B cell (primary cell): ENCODE data around the gene CDYL2. TPM values are rescaled to one million over a fixed set of nuclear protein-coding genes. Genes with fewer than 3 reads are reported as not detected.

Experiments
- ATAC-seq: fragments of 200-7000 bp; cut with Tn5 transposase; one replicate; pipeline ENCODE4 v1.10.0; 2021; ENCODE audit warnings: low read depth, mild to moderate bottlenecking, moderate number of reproducible peaks, moderate library complexity
- CTCF ChIA-PET: fragments of 350-600 bp; sonication (Branson Sonifier 250); formaldehyde crosslinking; loops from one replicate; lab custom pipeline; 2021; ENCODE audit warnings: antibody characterized with exemption, inconsistent platforms; lab: Charles Lee
- POLR2A ChIA-PET: fragments of 350-600 bp; sonication (Branson Sonifier 250); formaldehyde crosslinking; loops from one replicate; lab custom pipeline; 2021; ENCODE audit warnings: antibody characterized with exemption; lab: Charles Lee
- DNase-seq: peaks from one replicate; pipeline ENCODE4 v3.0.0; 2013
- H2AFZ ChIP-seq: 2 replicates; pipeline ENCODE4 v1.6.1; 2012; ENCODE audit warnings: mild to moderate bottlenecking, low read depth, low read length; ENCODE audit not compliant: insufficient read depth, poor library complexity, severe bottlenecking
- H3K27ac ChIP-seq, 2 donors: 1 replicate in 1 of 2; 2 replicates in 1 of 2; pipeline ENCODE4 v1.5.1; 2012 to 2013; ENCODE audit warnings: low read length in 2 of 2, mild to moderate bottlenecking in 2 of 2, moderate library complexity in 1 of 2
- H3K27me3 ChIP-seq, 4 experiments: fragments of 200-600 bp in 1 of 4; sonication (generic) in 1 of 4; replicated peaks in 1 of 4; 1 replicate in 2 of 4; 2 replicates in 2 of 4; pipeline versions ENCODE4 v1.6.1 to v1.7.0; 2013 to 2016; ENCODE audit warnings: low read length in 3 of 4, mild to moderate bottlenecking in 2 of 4, mixed read lengths in 1 of 4, moderate library complexity in 1 of 4; ENCODE audit not compliant: insufficient read depth in 4 of 4, control insufficient read depth in 3 of 4; ENCODE audit errors: control extremely low read depth in 1 of 4
- H3K36me3 ChIP-seq, 2 experiments: replicated peaks in 1 of 2; 1 replicate in 1 of 2; 2 replicates in 1 of 2; pipeline versions ENCODE4 v1.6.1 to v1.7.1; 2013; ENCODE audit warnings: low read length in 1 of 2; ENCODE audit not compliant: insufficient read depth in 2 of 2, control insufficient read depth in 1 of 2; ENCODE audit errors: control extremely low read depth in 1 of 2, extremely low read depth in 1 of 2
- H3K4me1 ChIP-seq, 2 donors: fragments of 200-600 bp in 1 of 2; sonication (generic) in 1 of 2; 1 replicate in 1 of 2; 2 replicates in 1 of 2; pipeline versions ENCODE4 v1.5.1 to v1.6.1; 2013 to 2017; ENCODE audit warnings: low read length in 2 of 2; ENCODE audit not compliant: control insufficient read depth in 2 of 2, insufficient read depth in 2 of 2
- H3K4me2 ChIP-seq: replicated peaks from 2 replicates; pipeline ENCODE3; 2012; ENCODE audit warnings: mild to moderate bottlenecking, low read depth, low read length; ENCODE audit not compliant: poor library complexity, severe bottlenecking
- H3K4me3 ChIP-seq, 5 experiments: fragments of 200-600 bp in 1 of 5; sonication (generic) in 1 of 5; 1 replicate in 3 of 5; 2 replicates in 2 of 5; pipeline versions ENCODE4 v1.5.1 to v1.7.0; 2011 to 2016; ENCODE audit warnings: low read length in 4 of 5, mild to moderate bottlenecking in 4 of 5, low read depth in 2 of 5, control low read depth in 1 of 5, moderate library complexity in 1 of 5; ENCODE audit not compliant: insufficient read depth in 1 of 5; ENCODE audit errors: control extremely low read depth in 1 of 5, extremely low read depth in 1 of 5
- H3K79me2 ChIP-seq: fragments of 200-600 bp; sonication (generic); one replicate; pipeline ENCODE4 v1.6.0; 2016; ENCODE audit warnings: low read length; ENCODE audit not compliant: control insufficient read depth, insufficient read depth
- H3K9ac ChIP-seq: fragments of 200-600 bp; sonication (generic); 2 replicates; pipeline ENCODE4 v1.6.1; 2017; ENCODE audit warnings: mild to moderate bottlenecking, low read length, moderate library complexity
- H3K9me3 ChIP-seq, 3 donors: one replicate each; pipeline versions ENCODE4 v1.6.1 to v1.7.1; 2013; ENCODE audit warnings: low read length in 2 of 3; ENCODE audit not compliant: control insufficient read depth in 2 of 3, insufficient read depth in 1 of 3; ENCODE audit errors: control extremely low read depth in 1 of 3
- H4K20me1 ChIP-seq: 2 replicates; pipeline ENCODE4 v1.6.0; 2012; ENCODE audit warnings: mild to moderate bottlenecking, low read length; ENCODE audit not compliant: insufficient read depth, control insufficient read depth, poor library complexity, severe bottlenecking
- H3K27ac Mint-ChIP-seq: one replicate; pipeline ENCODE4 v1.8.0; 2021; ENCODE audit warnings: mixed read lengths
- H3K27me3 Mint-ChIP-seq: one replicate; pipeline ENCODE4 v1.8.0; 2021; ENCODE audit warnings: mixed read lengths
- H3K4me1 Mint-ChIP-seq: one replicate; pipeline ENCODE4 v1.8.0; 2021; ENCODE audit warnings: mixed read lengths
- H3K4me3 Mint-ChIP-seq: one replicate; pipeline ENCODE4 v1.8.0; 2021; ENCODE audit warnings: mixed read lengths
- H3K9me3 Mint-ChIP-seq: one replicate; pipeline ENCODE4 v1.8.0; 2022; ENCODE audit warnings: mixed read lengths; ENCODE audit not compliant: insufficient read depth
- CTCF ChIP-seq: fragments of 200-600 bp; IDR thresholded peaks from one replicate; pipeline ENCODE4 v1.8.0; 2022; ENCODE audit warnings: antibody characterized with exemption, mild to moderate bottlenecking
- EZH2 ChIP-seq: IDR thresholded peaks from 2 replicates; pipeline ENCODE4 v1.6.1; 2012; ENCODE audit warnings: borderline replicate concordance, low read depth, mild to moderate bottlenecking, moderate library complexity, low read length; ENCODE audit not compliant: insufficient read depth, poor library complexity, severe bottlenecking
- WGBS: methylation state at CpG from one replicate; pipeline ENCODE4 v1.1.5; 2013; ENCODE audit warnings: missing lambda C conversion rate; ENCODE audit not compliant: insufficient coverage; 5-methylcytosine and 5-hydroxymethylcytosine counted together
- intact Hi-C: fragments of 100-400 bp; cut with micrococcal nuclease; formaldehyde crosslinking; loops from one replicate; pipeline ENCODE4 v1.10.0; 2022
- polyA plus RNA-seq: library from polyadenylated mRNA; depleted of rRNA; stranded (reverse); fragments of >200 nt; gene quantifications from 2 replicates; pipeline ENCODE4 v1.2.3, GENCODE V29; 2012
- total RNA-seq, 2 donors: library from RNA; stranded (reverse); fragments of 120-200 nt in 1 of 2; gene quantifications; 1 replicate in 1 of 2; 2 replicates in 1 of 2; pipeline versions ENCODE4 v1.2.3 to v1.2.4, GENCODE V29; 2013 to 2022

Gene CDYL2
- total and polyA plus RNA-seq, 2 donors (not counting 1 experiment from before 2014, with no cell fraction given), result 0.66 to 6.6 TPM

DNA sequence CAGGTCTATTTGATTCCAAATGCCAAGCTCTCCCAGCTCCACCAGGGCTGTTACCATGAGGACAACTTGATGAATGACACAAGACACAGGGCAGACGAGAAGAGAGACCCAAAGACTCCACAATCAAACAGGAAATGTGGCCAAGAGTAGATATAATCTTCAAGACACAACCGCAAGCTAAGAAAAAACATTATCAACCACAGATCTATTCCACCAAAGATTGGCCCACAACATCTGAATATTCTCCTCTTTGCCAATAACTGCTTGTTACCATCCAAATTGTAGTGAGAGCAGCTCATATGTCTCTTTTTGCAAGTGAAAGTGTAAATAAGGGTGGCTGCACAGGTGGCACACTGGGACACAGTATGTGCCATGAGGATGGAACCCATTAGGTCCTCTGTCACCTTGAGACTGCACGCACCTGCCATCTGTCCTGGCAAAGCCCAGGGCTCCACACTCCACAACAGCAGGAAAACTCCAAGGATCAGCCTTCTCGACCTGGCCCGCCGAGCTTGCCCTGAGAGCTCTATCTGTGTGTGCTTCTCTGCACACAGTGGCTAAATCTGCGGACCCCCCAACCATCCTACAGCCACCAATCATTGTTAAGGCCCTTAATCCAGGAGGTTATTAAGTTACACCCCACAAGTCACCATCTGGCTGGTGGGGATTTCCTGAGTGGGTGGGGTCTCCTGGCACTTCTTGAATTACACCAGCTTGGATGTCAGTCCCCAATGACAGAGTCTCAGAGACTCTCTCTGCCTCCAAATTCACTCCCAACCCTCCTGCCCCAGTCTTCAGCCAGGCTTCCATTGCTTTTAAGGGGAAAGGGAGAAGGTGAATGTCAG lies 213.1 kb downstream of the CDYL2 start:
- Mint-ChIP-seq H3K27ac (no peak overlapping the region), H3K4me3 (no peak overlapping the region), H3K27me3 (peaks cover 5% of the 10 kb centered on the region), H3K4me1 (peaks cover 14% of the 10 kb centered on the region), H3K9me3 (peaks cover 2% of the 10 kb centered on the region)
- ChIA-PET POLR2A (no interaction called here), CTCF (no interaction called here)
- H3K27ac ChIP-seq, result no peak overlapping the region
- intact Hi-C loops, result no loop called here
- H3K4me1 ChIP-seq, result peaks cover 7 to 9% of the 10 kb centered on the region in 2 donors
- H3K36me3 ChIP-seq, result no peaks in the 10 kb centered on the region
- TF ChIP-seq CTCF (no peak), EZH2 (no peak)
- H3K9ac ChIP-seq, result no peak overlapping the region
- no peak overlapping the region for H3K4me2 ChIP-seq
- H3K79me2 ChIP-seq, result no peaks in the 10 kb centered on the region
- peaks cover 0 to 3% (median 0%) of the 10 kb centered on the region in 4 experiments for H3K27me3 ChIP-seq
- H2AFZ ChIP-seq, result no peak overlapping the region
- DNase-seq (no peak), ATAC-seq (no peak)
- H4K20me1 ChIP-seq, result no peaks in the 10 kb centered on the region
- WGBS, result 61% methylated on average over 5 of the region's 7 CpGs
- peaks cover 0 to 4% (median 0%) of the 10 kb centered on the region in 3 donors for H3K9me3 ChIP-seq
- H3K4me3 ChIP-seq, result no peak overlapping the region

GRCh38 chr16:80587071-80587470 lies 217.3 kb downstream of the CDYL2 start:
- Histone ChIP-seq H3K79me2 (no peaks in the 10 kb centered on the region), H3K36me3 (no peaks in the 10 kb centered on the region), H3K4me3 (no peak overlapping the region), H3K9me3 (peaks cover 0 to 4% (median 0%) of the 10 kb centered on the region in 3 donors), H4K20me1 (no peaks in the 10 kb centered on the region), H3K4me1 (peaks cover 7 to 9% of the 10 kb centered on the region in 2 donors), H3K27ac (no peak overlapping the region), H3K27me3 (no peaks in the 10 kb centered on the region), H3K9ac (no peak overlapping the region), H3K4me2 (no peak overlapping the region), H2AFZ (no peak overlapping the region)
- H3K27me3 Mint-ChIP-seq, result no peaks in the 10 kb centered on the region
- ATAC-seq, result no peak
- no peak overlapping the region for H3K27ac Mint-ChIP-seq
- ChIA-PET CTCF (no interaction called here), POLR2A (no interaction called here)
- TF ChIP-seq CTCF (no peak), EZH2 (no peak)
- intact Hi-C loops, result no loop called here
- WGBS, result 80% methylated on average over 1 of the region's 4 CpGs
- no peak overlapping the region for H3K4me3 Mint-ChIP-seq
- peaks cover 12% of the 10 kb centered on the region for H3K4me1 Mint-ChIP-seq
- H3K9me3 Mint-ChIP-seq, result no peaks in the 10 kb centered on the region
- DNase-seq, result no peak
